Fibroblast of upper back skin (primary cell): Measurements from ENCODE around the gene TUBB2A.
A peak's percentile ranks its signal among the peaks of the same experiment; 100 is the strongest.
"Not testable (repeated sequence)": the region's sequence is repeated elsewhere in the genome, so short reads cannot be mapped to it uniquely, and the experiment has no call there.

Source experiments
- DNase-seq: peaks from one replicate; pipeline ENCODE4 v3.0.0-alpha.2; 2013

The TUBB2A gene

GRCh38 chr6:3147914-3148757 lies 9.2 kb downstream of the TUBB2A start:
- DNase-seq: no peak

- no peak for DNase-seq
Observed at GRCh38 chr6:3144571-3144970, 12.8 kb downstream of the TUBB2A start.

- no peak for DNase-seq
Observed at GRCh38 chr6:3143158-3143557, 14.2 kb downstream of the TUBB2A start.

GRCh38 chr6:3142536-3142935 lies 14.8 kb downstream of the TUBB2A start:
- DNase-seq: no peak

- DNase-seq: no peak
Observed at GRCh38 chr6:3140201-3140600, 17.1 kb downstream of the TUBB2A start.

- peak; percentile 61 for DNase-seq
Observed at GRCh38 chr6:3139090-3139903, 18.0 kb downstream of the TUBB2A start.

GRCh38 chr6:3138341-3138740 lies 19.0 kb downstream of the TUBB2A start:
- peak; percentile 33 for DNase-seq

- DNase-seq: not testable (repeated sequence)
Observed at GRCh38 chr6:3137873-3138272, 19.5 kb downstream of the TUBB2A start.

GRCh38 chr6:3137057-3137777 lies 20.1 kb downstream of the TUBB2A start:
- no peak for DNase-seq

GRCh38 chr6:3136292-3137011 lies 20.9 kb downstream of the TUBB2A start:
- no peak for DNase-seq

- DNase-seq: no peak
Observed at GRCh38 chr6:3135668-3136291, 21.6 kb downstream of the TUBB2A start.

- no peak for DNase-seq
Observed at GRCh38 chr6:3133515-3133914, 23.8 kb downstream of the TUBB2A start.

GRCh38 chr6:3131695-3132094 lies 25.6 kb downstream of the TUBB2A start:
- DNase-seq: no peak

- DNase-seq: no peak
Observed at GRCh38 chr6:3128356-3129108, 28.8 kb downstream of the TUBB2A start.

- DNase-seq: no peak
Observed at GRCh38 chr6:3125815-3126214, 31.5 kb downstream of the TUBB2A start.

- DNase-seq: no peak
Observed at GRCh38 chr6:3124667-3125066, 32.7 kb downstream of the TUBB2A start.

- no peak for DNase-seq
Observed at GRCh38 chr6:3122823-3123182, 34.5 kb downstream of the TUBB2A start.

GRCh38 chr6:3120765-3121089 lies 36.6 kb downstream of the TUBB2A start:
- DNase-seq: no peak

- DNase-seq: peak; percentile 18
Observed at GRCh38 chr6:3119040-3119723, 38.2 kb downstream of the TUBB2A start.

GRCh38 chr6:3118353-3119039 lies 38.8 kb downstream of the TUBB2A start, which contains the start of gene BPHL:
TSS of gene BPHL (plus strand) at chr6:3118711. CDS start at chr6:3118741, 30 bp downstream.
- peak; percentile 90 for DNase-seq
